AG09309 (cell line): Measurements from ENCODE around the gene SRD5A1.
"Not testable (repeated sequence)": the region's sequence is repeated elsewhere in the genome, so short reads cannot be mapped to it uniquely, and the experiment has no call there.

Experiments
- DNase-seq: peaks from one replicate; pipeline ENCODE4 v3.0.0-alpha.2; 2010; ENCODE audit warnings: low read depth
- H3K4me3 ChIP-seq: 2 replicates; pipeline ENCODE4 v1.5.1; 2011; ENCODE audit warnings: mild to moderate bottlenecking, low read depth, low read length, moderate library complexity; ENCODE audit not compliant: control insufficient read depth
- TF ChIP-seq, protein P1 (sequence below): IDR thresholded peaks from 2 replicates; pipeline ENCODE4 v1.5.1; 2011; ENCODE audit warnings: mild to moderate bottlenecking, low read depth, low read length, inconsistent platforms; ENCODE audit not compliant: insufficient read depth, control insufficient read depth; ENCODE audit errors: missing control alignments

The SRD5A1 gene

DNA sequence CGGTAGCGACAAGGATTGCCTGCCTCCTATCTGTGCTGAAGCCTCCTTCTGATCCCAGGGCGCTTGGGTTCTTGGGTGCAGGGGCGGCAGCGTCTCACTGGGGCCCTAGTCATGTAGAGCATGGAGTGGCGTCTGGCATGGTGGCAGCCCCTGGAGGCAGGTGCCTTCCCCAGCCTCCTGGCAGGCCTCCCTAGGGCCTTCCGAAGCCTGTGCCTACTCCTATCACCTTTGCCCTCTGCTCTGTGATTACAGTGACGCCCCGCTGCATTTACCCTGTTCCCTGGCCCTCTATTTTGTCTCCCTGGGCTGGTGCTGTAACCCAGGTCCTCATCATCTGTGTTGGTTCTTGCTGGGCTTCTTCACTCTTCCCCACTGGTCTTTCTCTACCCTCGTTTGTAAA, 3.8 kb downstream of the SRD5A1 start:
- DNase-seq, result no peak
- H3K4me3 ChIP-seq, result no peak overlapping the region
- TF ChIP-seq, protein P1, sequence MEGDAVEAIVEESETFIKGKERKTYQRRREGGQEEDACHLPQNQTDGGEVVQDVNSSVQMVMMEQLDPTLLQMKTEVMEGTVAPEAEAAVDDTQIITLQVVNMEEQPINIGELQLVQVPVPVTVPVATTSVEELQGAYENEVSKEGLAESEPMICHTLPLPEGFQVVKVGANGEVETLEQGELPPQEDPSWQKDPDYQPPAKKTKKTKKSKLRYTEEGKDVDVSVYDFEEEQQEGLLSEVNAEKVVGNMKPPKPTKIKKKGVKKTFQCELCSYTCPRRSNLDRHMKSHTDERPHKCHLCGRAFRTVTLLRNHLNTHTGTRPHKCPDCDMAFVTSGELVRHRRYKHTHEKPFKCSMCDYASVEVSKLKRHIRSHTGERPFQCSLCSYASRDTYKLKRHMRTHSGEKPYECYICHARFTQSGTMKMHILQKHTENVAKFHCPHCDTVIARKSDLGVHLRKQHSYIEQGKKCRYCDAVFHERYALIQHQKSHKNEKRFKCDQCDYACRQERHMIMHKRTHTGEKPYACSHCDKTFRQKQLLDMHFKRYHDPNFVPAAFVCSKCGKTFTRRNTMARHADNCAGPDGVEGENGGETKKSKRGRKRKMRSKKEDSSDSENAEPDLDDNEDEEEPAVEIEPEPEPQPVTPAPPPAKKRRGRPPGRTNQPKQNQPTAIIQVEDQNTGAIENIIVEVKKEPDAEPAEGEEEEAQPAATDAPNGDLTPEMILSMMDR, result no peak

- TF ChIP-seq, protein P1, result no peak
- H3K4me3 ChIP-seq, result no peak overlapping the region
Observed at GRCh38 chr5:6637590-6637989, 4.3 kb downstream of the SRD5A1 start.

GRCh38 chr5:6638236-6638635, 5.0 kb downstream of the SRD5A1 start:
- DNase-seq, result no peak
- H3K4me3 ChIP-seq, result no peak overlapping the region
- TF ChIP-seq, protein P1, result no peak

More at GRCh38 chr5:6637590-6637989, 4.3 kb downstream of the SRD5A1 start:
- no peak for DNase-seq

DNA sequence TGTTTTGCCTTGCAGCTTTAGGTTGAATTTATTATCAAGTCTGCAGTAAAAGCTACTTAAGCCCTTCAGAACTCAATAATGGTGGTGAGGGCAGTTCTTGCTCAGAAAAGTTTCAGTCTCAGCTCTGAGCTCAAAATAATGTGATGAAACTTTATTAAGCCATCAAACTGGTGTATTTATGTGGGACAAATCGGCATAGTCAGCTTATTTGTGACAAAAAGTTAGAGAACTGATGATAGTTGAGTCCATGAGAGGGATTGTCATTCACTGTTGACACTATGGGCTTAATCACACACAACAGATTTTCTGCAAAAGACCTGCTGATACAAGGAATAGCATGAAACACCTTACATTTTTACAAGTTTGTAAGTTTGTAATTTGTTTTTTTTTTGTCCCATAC, 9.4 kb downstream of the SRD5A1 start:
- TF ChIP-seq, protein P1, result no peak
- DNase-seq, result no peak

DNA sequence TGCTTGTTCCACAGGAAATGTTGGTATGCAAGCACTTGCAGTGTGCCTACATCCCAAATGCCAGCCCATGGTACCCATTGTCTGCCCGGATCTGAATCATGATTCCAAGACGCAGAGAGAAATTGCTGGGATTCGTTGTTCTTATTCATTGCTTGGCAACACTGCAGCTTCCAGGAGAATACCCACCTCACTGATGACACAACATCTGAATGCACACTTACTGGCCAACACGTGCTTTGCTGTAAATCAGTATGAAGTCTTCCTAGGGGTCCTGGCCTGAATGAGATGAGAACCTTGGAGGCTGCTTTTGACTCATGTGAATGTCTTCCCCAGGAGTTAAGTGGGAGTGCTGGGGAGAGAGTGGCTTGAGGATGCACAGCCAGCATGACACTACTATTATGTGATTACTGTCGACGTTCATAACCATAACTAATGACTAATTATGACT, 11.6 kb downstream of the SRD5A1 start:
- peak; percentile 39 for DNase-seq
- H3K4me3 ChIP-seq, result no peak overlapping the region
- TF ChIP-seq, protein P1, result no peak

More for the DNA sequence above, 9.4 kb downstream of the SRD5A1 start:
- no peak overlapping the region for H3K4me3 ChIP-seq

DNA sequence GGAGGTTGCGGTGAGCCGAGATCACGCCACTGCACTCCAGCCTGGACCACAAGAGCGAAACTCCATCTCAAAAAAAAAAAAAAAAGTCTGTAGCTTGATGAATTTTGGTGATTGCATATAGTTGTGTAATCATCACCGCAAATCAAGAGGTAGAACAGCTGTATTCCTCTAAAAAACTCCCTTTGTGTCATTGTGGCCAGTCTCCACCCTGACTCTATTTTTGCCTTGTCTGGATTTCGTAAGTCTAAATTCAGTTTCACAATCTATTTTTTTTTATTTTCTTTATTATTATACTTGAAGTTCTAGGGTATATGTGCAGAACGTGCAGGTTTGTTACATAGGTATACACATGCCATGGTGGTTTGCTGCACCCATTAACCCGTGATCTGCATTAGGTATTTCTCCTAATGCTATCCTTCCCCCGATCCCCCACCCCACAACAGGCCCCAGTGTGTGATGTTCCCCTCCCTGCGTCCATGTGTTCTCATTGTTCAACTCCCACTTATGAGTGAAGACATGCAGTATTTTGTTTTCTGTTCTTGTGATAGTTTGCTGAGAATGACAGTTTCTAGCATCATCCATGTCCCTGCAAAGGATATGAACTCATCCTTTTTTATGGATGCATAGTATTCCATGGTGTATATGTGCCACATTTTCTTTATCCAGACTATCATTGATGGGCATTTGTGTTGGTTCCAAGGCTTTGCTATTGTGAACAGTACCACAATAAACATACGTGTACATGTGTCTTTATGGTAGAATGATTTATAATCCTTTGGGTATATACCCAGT, 12.5 kb downstream of the SRD5A1 start:
- H3K4me3 ChIP-seq, result not testable (repeated sequence)
- peak; percentile 78 for DNase-seq

DNA sequence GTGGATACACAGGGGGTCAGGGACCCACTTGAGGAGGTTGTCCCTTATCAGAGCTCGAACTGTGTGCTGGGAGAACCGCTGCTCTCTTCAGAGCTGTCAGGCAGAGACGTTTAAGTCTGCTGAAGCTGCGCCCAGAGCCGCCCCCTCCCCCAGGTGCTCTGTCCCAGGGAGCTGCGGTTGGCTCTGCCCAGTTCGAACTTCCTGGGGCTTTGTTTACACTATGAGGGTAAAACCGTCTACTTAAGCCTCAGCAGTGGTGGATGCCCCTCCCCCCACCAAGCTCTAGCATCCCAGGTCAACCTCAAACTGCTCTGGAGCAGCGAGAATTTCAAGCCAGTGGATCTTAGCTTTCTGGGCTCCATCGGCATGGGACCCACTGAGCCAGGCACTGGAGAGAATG, 15.9 kb downstream of the SRD5A1 start:
- DNase-seq, result no peak
- H3K4me3 ChIP-seq, result no peak overlapping the region
- TF ChIP-seq, protein P1, result no peak
